ENCODE results near the gene SVEP1.
"Not testable (repeated sequence)": the region's sequence is repeated elsewhere in the genome, so short reads cannot be mapped to it uniquely, and the experiment has no call there.

SVEP1 gene

DNA sequence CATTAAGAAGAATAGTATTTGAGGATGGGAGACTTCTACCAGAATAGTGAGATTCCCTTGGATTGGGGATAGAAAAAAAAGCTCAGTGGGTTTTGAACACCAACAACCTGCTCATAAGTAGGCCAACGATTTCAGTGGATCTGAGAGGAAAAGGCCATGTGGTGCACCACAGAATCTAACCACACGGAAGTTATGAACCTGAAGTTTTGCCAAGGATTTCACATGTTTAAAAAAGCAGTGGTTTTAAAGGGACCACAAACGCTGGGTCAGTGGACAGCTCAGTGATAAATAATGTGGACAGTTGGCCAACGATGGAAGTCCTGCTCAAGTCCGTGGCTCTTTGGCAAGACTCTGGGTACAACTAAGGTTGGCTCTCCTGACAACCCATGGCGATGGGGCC, 134.6 kb downstream of the SVEP1 start:
- DNase-seq (ENCODE audit: low read depth in 2 of 2): no peak

DNA sequence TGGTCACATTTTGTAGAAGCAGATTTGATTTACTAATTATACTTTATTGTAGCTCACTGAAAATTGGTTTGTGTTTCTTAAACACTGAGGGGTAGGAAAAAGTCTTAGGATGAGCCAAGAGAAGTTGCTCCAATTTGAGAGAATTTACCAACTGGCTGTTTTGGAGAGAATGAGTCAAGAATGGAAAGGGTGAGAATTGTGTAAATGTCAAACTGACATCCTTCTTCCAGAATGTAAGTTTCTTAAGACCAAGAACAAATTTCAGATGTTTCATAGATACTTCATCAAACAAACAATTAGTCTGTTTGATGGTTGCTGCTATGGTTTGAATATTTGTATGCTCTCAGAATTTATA, 135.7 kb downstream of the SVEP1 start:
- DNase-seq (ENCODE audit: low read depth in 2 of 2): no peak

DNA sequence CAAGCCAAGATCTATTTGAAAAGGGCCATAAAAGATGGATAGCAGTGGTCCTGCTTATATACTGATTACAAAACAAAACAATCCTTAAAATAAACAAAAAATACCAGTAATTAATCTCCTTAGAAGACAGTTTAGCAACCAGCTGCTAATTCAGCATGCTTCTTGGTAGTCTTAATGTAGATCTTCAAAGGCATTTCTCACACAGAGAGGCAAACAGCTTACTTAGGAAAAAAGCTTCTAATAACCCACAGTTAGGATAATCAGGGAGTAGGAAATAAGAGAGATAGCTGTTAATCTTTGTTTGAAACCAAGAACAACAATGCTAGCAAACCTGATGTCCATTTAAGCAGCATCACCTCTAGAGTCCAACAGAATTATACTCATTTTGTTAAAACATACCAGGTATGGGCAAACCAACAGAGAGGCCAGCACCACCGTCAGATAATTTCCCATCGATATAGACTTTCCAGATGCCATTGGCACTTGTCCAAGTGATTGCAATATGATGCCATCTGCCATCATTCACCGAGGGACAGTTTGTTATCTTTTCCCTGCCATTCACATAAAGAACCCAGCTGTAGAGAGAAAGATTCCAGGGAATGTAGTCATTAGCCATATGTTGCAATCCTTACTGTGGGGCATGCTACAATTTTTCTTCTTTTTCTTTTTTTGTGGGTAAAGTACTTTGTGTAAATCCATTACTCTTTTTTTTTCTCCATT, 136.2 kb downstream of the SVEP1 start:
- no peak for DNase-seq (ENCODE audit: low read depth in 2 of 2)

DNA sequence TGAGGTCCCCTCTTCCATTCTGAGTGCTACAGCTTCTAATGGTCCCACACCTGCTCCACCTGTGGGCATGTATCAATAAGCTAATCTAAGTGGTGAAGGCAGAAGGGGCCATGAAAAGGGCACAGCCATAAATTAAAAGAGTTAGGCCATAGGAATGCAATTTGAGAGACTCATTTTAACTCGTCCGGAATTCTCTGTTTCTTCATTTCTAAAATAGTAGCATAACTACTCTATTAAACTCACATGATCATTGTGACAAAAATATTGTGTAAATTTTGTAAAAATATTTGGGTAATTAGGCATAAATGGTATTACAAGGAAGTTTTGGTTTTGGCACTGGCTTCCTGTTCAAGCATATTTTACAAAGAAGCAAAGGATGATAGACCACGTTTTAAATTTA, 138.7 kb downstream of the SVEP1 start:
- no peak for DNase-seq (ENCODE audit: low read depth in 2 of 2)

DNA sequence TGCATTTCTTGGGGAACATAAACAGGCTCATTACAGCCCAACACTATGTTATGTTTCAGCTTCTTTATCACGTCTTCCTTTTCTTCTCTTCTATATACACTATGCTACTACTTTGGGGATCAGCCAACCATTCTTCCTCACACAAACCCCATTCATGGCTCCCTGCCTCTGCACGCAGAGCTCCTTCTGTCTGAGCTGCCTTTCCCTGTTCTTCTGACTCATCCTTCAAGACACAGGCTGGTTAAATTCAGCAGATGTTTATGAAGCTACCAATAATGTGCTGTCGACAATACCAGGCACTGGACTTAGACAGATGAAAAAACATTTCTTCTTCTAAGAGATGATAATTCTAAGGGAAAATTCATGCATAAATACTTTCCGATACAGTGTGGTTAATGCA, 139.4 kb downstream of the SVEP1 start:
- no peak for DNase-seq (ENCODE audit: low read depth in 2 of 2)

DNA sequence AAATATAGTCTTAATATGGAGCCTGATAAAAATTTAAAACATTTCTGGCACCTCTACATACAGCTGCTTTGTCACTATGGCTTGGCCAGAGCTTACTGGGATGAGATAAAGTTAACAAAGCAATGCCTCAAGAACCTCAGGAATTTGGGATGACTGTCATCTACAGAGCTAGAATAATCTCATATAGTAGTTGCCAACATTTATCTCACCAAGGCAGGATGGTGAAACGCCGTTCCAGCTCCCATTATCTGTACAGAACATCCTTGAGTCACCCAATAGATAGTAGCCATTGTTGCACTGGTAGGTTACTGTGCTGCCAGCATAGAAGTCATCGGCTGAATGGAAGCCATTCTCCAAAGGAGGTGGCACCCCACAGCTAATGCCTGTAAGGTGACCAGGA, 147.3 kb downstream of the SVEP1 start:
- DNase-seq (ENCODE audit: low read depth in 2 of 2): no peak

DNA sequence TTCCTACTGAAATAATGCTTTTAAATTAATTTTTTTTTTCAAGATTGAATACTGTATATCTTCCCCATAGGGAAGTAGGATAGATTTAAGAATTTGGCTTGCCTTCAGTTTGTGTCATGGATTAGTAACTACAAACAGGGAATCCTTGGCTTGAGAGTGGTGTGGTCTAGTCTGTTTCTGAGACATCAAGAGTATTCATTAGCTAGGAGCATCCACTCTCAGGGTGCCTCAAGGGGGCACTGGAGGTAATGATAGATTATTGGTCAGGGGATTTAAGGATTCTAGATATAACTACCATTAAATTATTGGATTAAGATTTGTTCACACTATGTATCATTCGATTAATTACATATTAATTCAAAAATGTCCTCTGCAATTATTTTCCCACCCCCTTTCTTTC, 150.1 kb downstream of the SVEP1 start:
- no peak for DNase-seq (ENCODE audit: low read depth in 2 of 2)

DNA sequence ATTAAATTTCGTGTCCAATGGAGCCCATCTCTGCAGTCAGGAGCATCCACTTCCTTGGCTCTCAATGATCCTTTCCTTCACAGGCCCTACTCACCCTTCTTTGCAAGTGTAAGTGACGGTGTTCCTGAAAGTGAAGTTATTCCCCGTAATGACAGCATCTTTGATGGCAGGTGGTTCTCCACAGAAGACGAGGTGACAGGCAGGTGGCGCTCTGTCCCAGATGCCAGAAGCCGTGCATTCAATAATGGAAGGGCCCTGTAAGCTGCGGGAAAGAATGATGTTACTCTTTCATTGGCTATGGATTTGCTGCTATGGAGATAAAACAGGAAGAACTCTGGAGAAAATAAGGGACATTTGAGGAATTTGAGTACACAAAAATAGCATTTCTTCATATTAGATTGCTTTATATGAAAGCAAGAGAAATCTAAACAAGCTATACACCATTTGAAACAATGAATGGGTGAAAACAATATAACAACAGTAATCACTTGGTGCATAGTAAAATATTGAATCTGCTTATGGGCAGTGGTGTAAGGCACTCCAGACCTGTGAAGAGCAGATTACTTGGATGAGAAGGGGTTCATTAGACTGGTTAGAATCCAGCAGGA, 151.9 kb downstream of the SVEP1 start:
- DNase-seq (ENCODE audit: low read depth in 2 of 2): peak in 1 of 2 donors; percentile 16

DNA sequence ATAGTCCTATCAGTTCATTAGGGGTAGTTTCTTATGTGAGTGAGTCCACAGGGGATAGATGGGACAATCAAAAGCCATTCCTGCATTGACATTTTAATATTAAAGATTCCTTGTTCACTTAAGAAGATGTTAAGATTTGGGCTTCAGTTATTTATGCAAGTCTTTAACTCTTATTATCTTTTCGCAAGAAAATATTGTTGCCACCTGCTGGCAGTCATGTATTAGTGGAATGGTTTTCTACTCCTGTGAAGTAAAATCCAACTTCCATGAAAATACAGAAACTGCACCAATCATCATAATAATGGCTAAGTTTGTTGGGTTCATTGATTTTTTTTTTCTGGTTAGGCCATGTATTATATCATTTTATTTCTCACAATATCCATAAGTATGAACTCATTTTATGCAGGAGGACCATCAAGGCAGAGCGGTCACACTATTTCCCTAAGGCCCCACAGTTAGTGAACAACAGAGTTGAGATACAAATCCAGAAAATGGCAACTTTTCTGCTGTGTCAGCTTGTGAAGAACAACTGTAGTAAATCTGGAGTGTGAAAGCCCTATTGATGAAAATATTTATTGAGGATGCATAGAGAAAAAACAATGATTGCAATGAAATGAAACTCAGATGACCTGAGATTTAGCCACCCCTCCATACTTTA, 153.4 kb downstream of the SVEP1 start:
- no peak for DNase-seq (ENCODE audit: low read depth in 2 of 2)

DNA sequence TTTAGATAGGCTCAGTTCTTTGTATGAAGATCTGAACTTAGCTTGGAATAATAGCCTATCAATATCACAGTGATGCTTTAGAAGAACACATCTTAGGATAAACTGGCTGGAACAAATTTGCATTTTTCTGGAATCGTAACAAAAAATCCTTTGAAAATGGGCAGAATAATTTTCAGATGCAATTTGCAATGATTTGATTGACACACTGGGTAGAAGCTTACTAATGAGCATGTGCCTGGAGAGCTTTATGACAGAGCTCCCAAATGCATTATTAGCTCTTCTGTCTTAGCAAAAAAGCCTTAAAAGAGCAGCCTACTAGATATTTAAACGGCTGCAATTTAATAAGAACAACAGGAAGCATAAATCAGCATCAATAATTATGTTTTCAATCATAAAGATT, 165.1 kb downstream of the SVEP1 start:
- DNase-seq (ENCODE audit: low read depth in 2 of 2): no peak

DNA sequence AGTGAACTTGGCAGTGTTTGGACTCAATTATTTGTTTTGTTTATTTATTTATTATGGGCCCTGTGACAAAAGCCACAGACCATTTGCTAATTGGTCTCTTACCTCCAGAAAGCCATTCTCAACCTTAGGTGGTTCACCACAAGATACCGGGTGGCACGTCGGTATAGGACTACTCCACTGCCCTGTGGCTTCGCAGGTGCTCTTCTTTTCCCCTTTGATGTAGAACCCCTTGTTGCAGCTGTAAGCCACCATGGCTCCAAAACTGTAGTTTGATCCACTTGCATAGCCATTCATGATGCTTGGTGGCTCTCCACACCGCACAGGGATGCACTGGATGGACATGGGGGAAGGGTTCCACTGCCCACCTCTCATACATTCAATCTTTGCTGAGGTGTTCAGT, 168.6 kb downstream of the SVEP1 start:
- DNase-seq (ENCODE audit: low read depth in 2 of 2): no peak

DNA sequence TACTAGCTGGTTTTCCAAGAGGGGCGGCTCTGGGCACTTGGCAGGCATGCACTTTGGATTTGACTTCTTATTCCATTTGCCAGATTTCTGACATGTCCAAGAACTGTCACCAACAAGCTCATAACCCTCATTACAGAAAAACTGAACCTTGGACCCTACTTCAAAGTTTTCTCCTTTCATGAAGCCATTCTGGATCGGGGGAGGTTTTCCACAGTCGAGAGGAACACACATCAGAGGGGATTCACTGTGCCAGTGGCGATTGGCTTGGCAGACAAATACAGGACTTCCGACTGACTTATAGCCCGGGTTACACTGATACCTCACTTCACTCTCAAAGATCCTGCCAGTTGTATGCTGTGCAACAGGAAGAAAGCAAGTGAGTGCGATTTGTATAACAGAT, 170.9 kb downstream of the SVEP1 start:
- no peak for DNase-seq (ENCODE audit: low read depth in 2 of 2)

DNA sequence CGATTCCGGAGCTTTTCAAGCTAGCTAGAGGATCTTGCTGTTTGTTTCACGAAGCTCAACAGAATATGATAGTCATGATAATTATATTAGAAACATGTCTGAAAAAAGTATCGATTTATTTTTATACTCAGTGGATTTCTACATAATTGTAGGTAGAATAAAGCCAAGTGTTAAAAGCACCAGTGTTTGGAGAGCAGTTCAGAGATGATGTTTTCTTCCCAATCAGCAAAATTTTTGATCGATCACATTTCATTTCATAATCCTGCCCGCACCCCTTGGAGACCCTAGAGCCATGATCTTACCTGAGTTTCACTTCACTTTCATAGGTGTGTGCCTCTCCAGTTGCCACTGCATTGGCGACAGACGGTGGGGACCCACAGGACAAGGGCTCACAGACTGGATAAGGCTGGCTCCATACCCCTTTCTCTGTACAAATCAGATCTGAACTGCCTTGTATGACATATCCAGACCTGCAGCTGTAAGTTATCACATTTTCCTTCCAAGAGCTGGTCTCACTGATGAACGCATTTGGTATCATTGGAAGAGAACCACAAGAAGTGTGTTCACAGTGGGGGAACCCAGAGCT, 173.6 kb downstream of the SVEP1 start:
- DNase-seq (ENCODE audit: low read depth in 2 of 2): no peak

DNA sequence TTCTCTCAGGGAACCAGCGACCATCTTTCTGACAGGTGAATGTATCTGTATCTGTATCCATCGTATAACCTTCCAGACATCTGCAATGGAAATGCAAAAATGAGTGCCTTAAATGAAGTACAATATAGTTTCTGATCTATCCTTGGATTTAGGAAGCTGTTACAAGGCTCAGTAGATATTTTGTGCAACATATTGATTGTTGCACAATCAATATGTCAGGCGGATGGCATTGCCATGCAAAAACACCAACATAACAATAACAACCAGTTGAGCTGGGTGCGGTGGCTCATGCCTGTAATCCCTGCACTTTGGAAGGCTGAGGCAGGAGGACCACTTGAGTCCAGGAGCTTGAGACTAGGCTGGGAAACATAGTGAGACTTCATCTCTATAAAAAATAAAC, 175.1 kb downstream of the SVEP1 start:
- no peak for DNase-seq (ENCODE audit: low read depth in 2 of 2)

DNA sequence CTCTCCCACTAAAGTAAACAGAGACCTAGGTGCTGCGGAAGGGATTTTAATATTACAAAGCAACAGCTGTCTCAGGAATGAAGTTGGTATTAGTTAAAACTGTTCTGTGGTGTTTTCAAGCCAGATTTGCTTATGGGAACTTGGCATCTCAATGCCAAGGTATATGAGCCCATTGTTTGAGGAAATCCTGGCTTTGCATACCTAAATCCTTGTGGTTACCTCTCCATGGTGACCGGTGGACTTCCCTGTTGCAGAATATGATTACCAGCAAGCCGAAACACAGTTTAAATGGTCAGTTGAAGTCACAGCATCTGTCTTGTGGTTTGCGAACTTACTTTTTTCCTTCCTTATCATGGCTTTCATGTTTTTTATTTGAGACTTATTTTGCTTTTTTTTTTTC, 179.6 kb downstream of the SVEP1 start:
- no peak for DNase-seq (ENCODE audit: low read depth in 2 of 2)

DNA sequence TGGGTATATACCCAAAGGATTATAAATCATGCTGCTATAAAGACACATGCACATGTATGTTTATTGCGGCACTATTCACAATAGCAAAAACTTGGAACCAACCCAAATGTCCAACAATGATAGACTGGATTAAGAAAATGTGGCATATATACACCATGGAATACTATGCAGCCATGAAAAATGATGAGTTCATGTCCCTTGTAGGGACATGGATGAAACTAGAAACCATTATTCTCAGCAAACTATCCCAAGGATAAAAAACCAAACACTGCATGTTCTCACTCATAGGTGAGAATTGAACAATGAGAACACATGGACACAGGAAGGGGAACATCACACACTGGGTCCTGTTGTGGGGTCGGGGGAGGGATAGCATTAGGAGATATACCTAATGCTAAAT, 180.5 kb downstream of the SVEP1 start:
- not testable (repeated sequence) for DNase-seq (ENCODE audit: low read depth in 2 of 2)

DNA sequence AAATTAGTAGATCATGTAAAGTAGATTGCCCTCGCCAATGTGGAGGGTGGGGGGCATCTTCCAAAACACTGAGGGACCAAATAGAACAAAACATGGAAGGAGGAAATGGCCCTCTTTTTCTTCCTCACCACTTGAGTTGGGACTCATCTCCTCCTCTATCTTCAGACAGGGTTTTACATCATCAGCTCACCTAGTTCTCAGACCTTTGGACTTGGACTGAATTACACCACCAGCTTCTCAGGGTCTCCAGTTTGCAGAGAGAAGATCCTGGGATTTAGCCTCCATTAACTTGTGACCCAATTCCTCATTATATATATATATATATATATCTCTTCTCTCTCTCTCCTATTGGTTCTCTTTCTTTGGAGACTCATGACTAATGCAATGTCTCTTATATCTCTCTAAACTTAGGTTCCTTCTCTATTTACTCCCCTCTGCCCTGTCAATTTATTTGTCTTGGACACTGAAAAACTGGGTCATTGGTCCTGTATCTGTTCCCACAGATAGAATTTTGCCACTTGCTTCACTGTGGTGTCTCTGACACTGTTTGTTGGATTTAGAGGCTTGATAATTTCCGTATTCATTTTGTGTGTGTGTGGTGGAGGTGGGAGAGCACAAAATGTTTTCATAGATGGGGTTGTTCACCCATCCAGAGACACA, 187.6 kb downstream of the SVEP1 start:
- no peak for DNase-seq (ENCODE audit: low read depth in 2 of 2)

DNA sequence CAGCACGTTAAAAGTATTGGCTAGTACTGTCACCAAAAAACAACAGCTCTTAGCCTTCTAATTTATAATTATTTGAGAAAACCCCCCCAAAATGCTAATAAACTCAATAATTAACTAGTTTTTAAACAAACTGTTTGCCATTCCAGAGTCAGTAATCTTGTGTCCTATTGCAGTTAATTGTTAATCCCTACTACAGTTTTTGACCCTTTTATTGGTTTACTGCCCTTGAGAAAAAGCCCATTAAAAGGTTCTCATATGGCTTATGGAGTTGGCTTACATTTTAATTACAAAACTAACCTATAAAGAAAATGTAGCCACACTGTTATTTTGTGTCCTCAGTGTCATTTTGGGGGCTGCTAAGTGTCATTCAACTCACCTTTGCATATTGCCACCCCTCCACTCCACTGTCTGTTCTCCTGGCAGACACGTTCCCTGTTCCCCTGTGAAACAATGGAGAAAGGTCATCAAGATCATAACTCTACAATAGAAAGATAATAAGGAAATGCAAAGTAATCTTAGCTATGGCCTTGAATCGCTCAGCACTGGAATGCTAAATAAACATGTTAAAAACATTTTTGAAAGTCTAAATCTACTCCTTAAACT, 190.3 kb downstream of the SVEP1 start:
- no peak for DNase-seq (ENCODE audit: low read depth in 2 of 2)

DNA sequence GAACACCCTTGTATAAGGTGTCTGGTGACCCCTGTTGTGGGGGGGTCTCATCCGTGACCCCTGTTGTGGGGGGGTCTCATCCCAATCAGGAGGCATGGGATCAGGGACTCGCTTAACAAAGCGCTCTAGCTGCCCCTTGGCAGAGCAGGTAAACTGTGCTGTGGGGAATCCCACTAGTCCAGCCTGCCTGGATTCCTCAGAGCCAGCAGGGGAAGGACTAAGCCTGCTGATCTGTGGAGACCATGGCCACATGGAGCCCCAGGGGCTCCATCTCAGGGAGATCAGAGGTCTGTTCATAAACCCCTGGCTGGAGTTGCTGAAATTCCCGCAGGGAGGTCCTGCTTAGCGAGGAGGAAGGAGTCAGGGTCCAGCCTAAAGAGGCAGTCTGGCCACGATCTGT, 196.1 kb downstream of the SVEP1 start:
- no peak for DNase-seq (ENCODE audit: low read depth in 2 of 2)

DNA sequence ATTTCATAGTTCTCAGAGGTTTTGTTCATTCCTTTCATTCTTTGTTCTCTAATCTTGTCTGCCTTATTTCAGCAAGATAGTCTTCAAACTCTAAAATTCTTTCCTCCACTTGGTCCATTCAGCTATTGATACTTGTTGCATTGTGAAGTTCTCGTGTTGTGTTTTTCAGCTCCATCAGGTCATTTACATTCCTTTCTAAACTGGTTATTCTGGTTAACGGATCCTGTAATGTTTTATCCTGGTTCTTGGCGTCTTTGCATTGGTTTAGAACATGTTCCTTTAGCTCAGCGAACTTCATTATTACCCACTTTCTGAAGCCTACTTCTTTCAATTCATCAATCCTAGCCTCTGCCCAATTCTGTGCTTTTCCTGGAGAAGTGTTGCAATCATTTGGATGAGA, 196.8 kb downstream of the SVEP1 start:
- DNase-seq (ENCODE audit: low read depth in 2 of 2): no peak

DNA sequence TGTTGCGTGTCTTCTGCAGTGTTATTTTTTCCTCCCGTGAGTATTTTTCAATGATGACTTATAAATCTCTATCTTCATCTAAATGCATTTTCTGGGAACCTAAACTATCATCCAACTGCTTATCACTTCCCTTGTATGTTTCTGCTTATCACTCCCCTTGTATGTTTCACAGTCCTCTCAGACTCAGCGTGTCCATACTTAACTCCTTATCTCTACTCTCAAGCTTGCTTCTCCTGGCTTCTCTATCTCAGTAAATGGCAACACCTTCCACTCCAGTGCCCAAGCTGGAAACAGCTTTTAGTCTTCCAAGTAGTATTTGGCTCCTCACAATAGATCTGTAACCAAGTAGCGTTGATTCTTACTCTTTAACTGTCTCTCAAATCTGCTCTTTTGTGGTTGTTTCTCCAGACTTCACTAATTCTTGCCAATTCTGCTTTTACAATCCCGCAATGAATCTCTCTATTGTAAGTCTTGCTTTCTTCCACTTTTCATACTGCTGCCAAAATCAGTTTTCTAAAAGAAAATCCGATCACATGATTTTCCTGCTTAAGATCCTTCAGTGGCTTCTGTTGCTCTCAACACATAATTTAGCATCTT, 208.0 kb downstream of the SVEP1 start:
- no peak for DNase-seq (ENCODE audit: low read depth in 2 of 2)

DNA sequence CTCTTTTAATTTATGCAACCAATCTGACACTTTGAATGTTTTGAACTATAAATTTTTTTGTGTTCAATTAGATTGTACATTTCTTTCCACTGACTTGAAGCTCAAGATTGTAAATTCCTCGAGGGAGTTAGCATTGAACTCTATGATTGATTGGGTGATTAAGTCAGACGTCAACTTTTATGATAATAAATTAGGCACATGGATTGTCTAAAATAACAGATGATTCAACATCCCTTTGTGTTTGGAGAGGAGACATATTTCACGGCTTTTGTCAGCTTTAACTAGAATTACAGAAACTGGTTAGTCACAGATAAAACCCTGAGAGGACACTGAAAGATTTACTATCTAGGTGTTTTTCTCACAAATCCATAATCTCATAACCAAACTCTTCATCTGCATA, 209.2 kb downstream of the SVEP1 start:
- DNase-seq (ENCODE audit: low read depth in 2 of 2): no peak
